ENCODE results near the gene MRPL34. TPM values are rescaled to one million over a fixed set of nuclear protein-coding genes. Genes with fewer than 3 reads are reported as not detected.

The MRPL34 gene
- total RNA-seq, 1 experiment from 2014 or later = 87.7 TPM

DNA sequence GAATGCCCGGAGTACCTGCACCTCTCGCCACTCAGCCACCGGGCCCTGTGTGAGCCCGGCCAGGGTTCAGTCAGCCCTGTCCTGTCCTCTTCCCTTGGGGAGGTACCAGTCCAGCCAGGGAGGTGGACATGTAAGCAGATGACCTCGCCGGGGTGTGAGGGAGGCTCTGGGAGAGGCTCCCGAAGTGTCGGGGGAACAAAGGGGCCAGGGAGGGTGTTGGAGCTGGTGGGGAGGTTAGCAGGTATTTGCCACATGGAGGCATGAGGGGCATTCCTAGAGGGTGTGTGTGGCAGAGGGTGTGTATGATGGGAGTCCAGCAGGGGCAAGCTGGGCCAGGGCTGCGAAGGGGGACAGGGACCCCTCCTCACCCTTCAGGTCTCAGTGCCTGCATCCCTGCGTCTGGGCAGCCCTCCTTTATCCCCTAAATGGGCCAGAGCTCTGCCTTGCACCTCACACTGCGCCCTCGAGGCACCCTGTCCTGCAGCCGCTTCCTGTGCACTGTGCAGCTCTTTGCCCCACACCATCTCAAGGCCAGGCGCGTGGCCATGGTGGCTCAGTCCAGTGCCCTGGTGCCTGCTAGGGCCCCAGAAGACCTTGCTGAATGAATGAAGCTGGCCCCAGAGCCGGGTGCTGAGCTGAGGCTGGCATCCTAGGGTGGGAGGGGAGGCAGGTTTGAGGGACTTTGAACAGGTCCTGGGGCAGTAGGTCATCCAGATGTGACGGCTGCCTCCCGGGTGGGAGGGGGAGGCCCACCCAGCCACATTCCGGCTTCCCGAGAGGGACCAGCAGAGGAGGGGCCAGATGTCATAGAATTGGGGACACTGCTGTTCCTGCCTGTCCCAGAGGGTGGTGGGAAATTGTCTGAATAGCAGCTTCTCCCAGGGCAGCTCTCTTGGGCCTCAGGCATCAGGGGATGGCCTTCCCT lies 6.8 kb downstream of the MRPL34 start:
- Histone ChIP-seq H3K27ac (ENCODE audit: low read length) (peak overlapping the region; percentile 63), H3K4me3 (ENCODE audit: low read depth in 2 of 2, low read length in 2 of 2) (peak overlapping the region in 1 of 2 experiments; percentile 24; a peak in 2 of 4 replicates), H3K4me1 (ENCODE audit: control insufficient read depth, insufficient read depth, low read length) (peaks cover 24% of the 10 kb centered on the region), H3K27me3 (ENCODE audit: control insufficient read depth, insufficient read depth, low read length) (no peaks in the 10 kb centered on the region), H3K9me3 (ENCODE audit: control insufficient read depth, insufficient read depth, low read depth, low read length) (no peaks in the 10 kb centered on the region), H3K36me3 (ENCODE audit: control insufficient read depth, insufficient read depth, low read length) (peaks cover 7% of the 10 kb centered on the region)
- POLR2A ChIA-PET = interaction anchor here (0.6 kb wide), 1 partner anchor 257 kb away, joined by 6 read pairs; no protein-coding TSS in a partner anchor
- TF ChIP-seq SIN3A (IDR thresholded peaks at IDR 0.05; ENCODE audit: borderline replicate concordance, insufficient read depth, low read depth, low read length) = no peak
- intact Hi-C loops (cut with micrococcal nuclease; ENCODE audit: unreplicated experiment) = no loop called here
- no peak for ATAC-seq
- in situ Hi-C loops (cut with HindIII; ENCODE audit: low pct_unique_long_range_greater_than_20kb, low sequenced_read_pairs) = no loop called here
- CTCF ChIA-PET = interaction anchor here (0.5 kb wide), 1 partner anchor 27 kb away, joined by 10 read pairs; no protein-coding TSS in a partner anchor
- DNase-seq (ENCODE audit: low read depth, low spot score) = no peak
- no TSS peak for BruUV-seq (replicated peaks)

DNA sequence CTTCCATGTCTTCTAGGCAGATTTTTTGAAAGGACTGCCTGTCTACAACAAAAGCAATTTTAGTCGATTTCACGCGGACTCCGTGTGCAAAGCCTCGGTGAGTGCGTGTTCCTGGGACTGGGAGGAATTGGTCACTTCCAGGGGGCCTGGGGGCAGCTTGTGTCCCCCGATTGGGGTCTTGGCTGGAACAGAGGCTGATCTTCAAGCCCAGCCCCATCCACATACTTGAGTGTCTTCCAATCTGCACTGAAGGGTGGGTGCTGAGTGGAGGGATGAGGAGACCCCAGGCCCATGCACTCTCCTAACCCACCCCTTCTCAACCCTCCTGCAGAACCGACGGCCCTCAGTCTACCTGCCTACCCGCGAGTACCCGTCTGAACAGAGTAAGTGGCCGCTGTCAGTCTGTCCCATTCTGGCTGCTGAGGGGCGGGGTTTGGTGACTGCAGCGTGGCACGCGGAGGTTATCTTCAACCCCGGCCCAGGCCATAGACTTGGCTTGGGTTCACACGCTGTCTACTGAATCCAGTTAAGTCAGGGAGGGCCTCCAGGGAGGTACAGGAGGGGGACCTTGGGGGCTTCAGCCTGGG lies 8.4 kb downstream of the MRPL34 start:
- BruUV-seq (replicated peaks) = no TSS peak
- Histone ChIP-seq H3K27ac (ENCODE audit: low read length) (no peak overlapping the region), H3K9me3 (ENCODE audit: control insufficient read depth, insufficient read depth, low read depth, low read length) (no peaks in the 10 kb centered on the region), H3K27me3 (ENCODE audit: control insufficient read depth, insufficient read depth, low read length) (no peaks in the 10 kb centered on the region), H3K4me1 (ENCODE audit: control insufficient read depth, insufficient read depth, low read length) (peaks cover 22% of the 10 kb centered on the region), H3K4me3 (ENCODE audit: low read depth in 2 of 2, low read length in 2 of 2) (no peak overlapping the region), H3K36me3 (ENCODE audit: control insufficient read depth, insufficient read depth, low read length) (peaks cover 7% of the 10 kb centered on the region)
- DNase-seq (ENCODE audit: low read depth, low spot score) (no peak), ATAC-seq (no peak)
- in situ Hi-C loops (cut with HindIII; ENCODE audit: low pct_unique_long_range_greater_than_20kb, low sequenced_read_pairs) = no loop called here
- CTCF ChIA-PET = no interaction called here
- TF ChIP-seq TCF7L2 (IDR thresholded peaks at IDR 0.05; ENCODE audit: low read depth, low read length) = no peak
- no peak for TF ChIP-seq POLR2AphosphoS5 (IDR thresholded peaks at IDR 0.05; ENCODE audit: low read depth, low read length)
- TF ChIP-seq, protein P1, sequence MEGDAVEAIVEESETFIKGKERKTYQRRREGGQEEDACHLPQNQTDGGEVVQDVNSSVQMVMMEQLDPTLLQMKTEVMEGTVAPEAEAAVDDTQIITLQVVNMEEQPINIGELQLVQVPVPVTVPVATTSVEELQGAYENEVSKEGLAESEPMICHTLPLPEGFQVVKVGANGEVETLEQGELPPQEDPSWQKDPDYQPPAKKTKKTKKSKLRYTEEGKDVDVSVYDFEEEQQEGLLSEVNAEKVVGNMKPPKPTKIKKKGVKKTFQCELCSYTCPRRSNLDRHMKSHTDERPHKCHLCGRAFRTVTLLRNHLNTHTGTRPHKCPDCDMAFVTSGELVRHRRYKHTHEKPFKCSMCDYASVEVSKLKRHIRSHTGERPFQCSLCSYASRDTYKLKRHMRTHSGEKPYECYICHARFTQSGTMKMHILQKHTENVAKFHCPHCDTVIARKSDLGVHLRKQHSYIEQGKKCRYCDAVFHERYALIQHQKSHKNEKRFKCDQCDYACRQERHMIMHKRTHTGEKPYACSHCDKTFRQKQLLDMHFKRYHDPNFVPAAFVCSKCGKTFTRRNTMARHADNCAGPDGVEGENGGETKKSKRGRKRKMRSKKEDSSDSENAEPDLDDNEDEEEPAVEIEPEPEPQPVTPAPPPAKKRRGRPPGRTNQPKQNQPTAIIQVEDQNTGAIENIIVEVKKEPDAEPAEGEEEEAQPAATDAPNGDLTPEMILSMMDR (IDR thresholded peaks at IDR 0.05) = no peak
- TF ChIP-seq, protein P2, sequence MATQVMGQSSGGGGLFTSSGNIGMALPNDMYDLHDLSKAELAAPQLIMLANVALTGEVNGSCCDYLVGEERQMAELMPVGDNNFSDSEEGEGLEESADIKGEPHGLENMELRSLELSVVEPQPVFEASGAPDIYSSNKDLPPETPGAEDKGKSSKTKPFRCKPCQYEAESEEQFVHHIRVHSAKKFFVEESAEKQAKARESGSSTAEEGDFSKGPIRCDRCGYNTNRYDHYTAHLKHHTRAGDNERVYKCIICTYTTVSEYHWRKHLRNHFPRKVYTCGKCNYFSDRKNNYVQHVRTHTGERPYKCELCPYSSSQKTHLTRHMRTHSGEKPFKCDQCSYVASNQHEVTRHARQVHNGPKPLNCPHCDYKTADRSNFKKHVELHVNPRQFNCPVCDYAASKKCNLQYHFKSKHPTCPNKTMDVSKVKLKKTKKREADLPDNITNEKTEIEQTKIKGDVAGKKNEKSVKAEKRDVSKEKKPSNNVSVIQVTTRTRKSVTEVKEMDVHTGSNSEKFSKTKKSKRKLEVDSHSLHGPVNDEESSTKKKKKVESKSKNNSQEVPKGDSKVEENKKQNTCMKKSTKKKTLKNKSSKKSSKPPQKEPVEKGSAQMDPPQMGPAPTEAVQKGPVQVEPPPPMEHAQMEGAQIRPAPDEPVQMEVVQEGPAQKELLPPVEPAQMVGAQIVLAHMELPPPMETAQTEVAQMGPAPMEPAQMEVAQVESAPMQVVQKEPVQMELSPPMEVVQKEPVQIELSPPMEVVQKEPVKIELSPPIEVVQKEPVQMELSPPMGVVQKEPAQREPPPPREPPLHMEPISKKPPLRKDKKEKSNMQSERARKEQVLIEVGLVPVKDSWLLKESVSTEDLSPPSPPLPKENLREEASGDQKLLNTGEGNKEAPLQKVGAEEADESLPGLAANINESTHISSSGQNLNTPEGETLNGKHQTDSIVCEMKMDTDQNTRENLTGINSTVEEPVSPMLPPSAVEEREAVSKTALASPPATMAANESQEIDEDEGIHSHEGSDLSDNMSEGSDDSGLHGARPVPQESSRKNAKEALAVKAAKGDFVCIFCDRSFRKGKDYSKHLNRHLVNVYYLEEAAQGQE (IDR thresholded peaks at IDR 0.05; ENCODE audit: insufficient read depth in 1 of 2, low read depth in 2 of 2, low read length in 1 of 2) = no peak
- TF ChIP-seq SIN3A (IDR thresholded peaks at IDR 0.05; ENCODE audit: borderline replicate concordance, insufficient read depth, low read depth, low read length) = no peak
- POLR2A ChIA-PET = no interaction called here
- intact Hi-C loops (cut with micrococcal nuclease; ENCODE audit: unreplicated experiment) = no loop called here
